Activated CD4-positive, alpha-beta memory T cell treated with anti-CD3 and anti-CD28 coated beads for 36 hours (primary cell): ENCODE data around the gene MCCD1. TPM values are rescaled to one million over a fixed set of nuclear protein-coding genes. Genes with fewer than 3 reads are reported as not detected.

ENCODE experiments used
- CTCF ChIA-PET: fragments of 350-600 bp; sonication (Branson Sonifier 250); formaldehyde crosslinking; loops from one replicate; lab custom pipeline; 2021; ENCODE audit warnings: antibody characterized with exemption, inconsistent platforms; lab: Charles Lee
- POLR2A ChIA-PET: fragments of 350-600 bp; sonication (Branson Sonifier 250); formaldehyde crosslinking; loops from one replicate; lab custom pipeline; 2021; ENCODE audit warnings: antibody characterized with exemption; lab: Charles Lee
- DNase-seq: peaks from one replicate; pipeline ENCODE4 v3.0.0-alpha.2; 2020
- H3K27ac Mint-ChIP-seq: one replicate; pipeline ENCODE4 v1.8.0; 2021; ENCODE audit warnings: mixed read lengths
- H3K27me3 Mint-ChIP-seq: one replicate; pipeline ENCODE4 v1.8.0; 2021; ENCODE audit warnings: mixed read lengths
- H3K36me3 Mint-ChIP-seq: one replicate; pipeline ENCODE4 v1.8.0; 2021; ENCODE audit warnings: mixed read lengths
- H3K4me1 Mint-ChIP-seq: one replicate; pipeline ENCODE4 v1.8.0; 2021; ENCODE audit warnings: low read depth, mixed read lengths
- H3K4me3 Mint-ChIP-seq: one replicate; pipeline ENCODE4 v1.8.0; 2021; ENCODE audit warnings: mild to moderate bottlenecking, mixed read lengths
- H3K9me3 Mint-ChIP-seq: one replicate; pipeline ENCODE4 v1.8.0; 2021; ENCODE audit warnings: mixed read lengths
- intact Hi-C: fragments of 100-400 bp; cut with micrococcal nuclease; formaldehyde crosslinking; loops from one replicate; pipeline ENCODE4 v1.15.1; 2023
- total RNA-seq, 2 experiments: library from RNA; stranded (reverse); gene quantifications; one replicate each; pipeline ENCODE4 v1.2.3, GENCODE V29; 2021

Gene MCCD1
- total RNA-seq, 2 experiments from 2014 or later: not detected

- CTCF ChIA-PET: interaction anchor here (1.9 to 28.8 kb wide), 3 partner anchors 10 to 21 kb away, joined by 21 to 1658 read pairs (median 740); partner anchors contain the start of genes ATP6V1G2, DDX39B, LST1 and LTB
- H3K4me1 Mint-ChIP-seq: peaks cover 60% of the 10 kb centered on the region
- intact Hi-C loops: loop anchor here (2.0 to 10.0 kb wide), 4 partner anchors 15 to 1281 kb away; partner anchors contain the start of genes GPSM3, PBX2, PSMB9 and TAP1
- peak overlapping the region; percentile 97 for H3K4me3 Mint-ChIP-seq
- H3K9me3 Mint-ChIP-seq: no peaks in the 10 kb centered on the region
- DNase-seq: peak; percentile 20
- POLR2A ChIA-PET: interaction anchor here (0.9 to 18.2 kb wide), 6 partner anchors 2 to 78 kb away, joined by 3 to 259 read pairs (median 174); partner anchors contain the start of genes ATP6V1G2, BAG6, LST1 and LTA
- H3K36me3 Mint-ChIP-seq: peaks cover 51% of the 10 kb centered on the region
- peak overlapping the region; percentile 99 for H3K27ac Mint-ChIP-seq
- peaks cover 2% of the 10 kb centered on the region for H3K27me3 Mint-ChIP-seq
Measured at GRCh38 chr6:31573239-31574105, 44.7 kb downstream of the MCCD1 start.

DNA sequence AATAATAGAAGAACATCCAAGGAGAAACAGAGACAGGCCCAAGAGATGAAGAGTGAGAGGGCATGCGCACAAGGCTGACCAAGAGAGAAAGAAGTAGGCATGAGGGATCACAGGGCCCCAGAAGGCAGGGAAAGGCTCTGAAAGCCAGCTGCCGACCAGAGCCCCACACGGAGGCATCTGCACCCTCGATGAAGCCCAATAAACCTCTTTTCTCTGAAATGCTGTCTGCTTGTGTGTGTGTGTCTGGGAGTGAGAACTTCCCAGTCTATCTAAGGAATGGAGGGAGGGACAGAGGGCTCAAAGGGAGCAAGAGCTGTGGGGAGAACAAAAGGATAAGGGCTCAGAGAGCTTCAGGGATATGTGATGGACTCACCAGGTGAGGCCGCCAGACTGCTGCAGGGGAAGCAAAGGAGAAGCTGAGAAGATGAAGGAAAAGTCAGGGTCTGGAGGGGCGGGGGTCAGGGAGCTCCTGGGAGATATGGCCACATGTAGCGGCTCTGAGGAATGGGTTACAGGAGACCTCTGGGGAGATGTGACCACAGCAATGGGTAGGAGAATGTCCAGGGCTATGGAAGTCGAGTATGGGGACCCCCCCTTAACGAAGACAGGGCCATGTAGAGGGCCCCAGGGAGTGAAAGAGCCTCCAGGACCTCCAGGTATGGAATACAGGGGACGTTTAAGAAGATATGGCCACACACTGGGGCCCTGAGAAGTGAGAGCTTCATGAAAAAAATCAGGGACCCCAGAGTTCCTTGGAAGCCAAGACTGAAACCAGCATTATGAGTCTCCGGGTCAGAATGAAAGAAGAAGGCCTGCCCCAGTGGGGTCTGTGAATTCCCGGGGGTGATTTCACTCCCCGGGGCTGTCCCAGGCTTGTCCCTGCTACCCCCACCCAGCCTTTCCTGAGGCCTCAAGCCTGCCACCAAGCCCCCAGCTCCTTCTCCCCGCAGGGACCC, 45.6 kb downstream of the MCCD1 start:
- H3K4me1 Mint-ChIP-seq: peaks cover 59% of the 10 kb centered on the region
- ChIA-PET CTCF (interaction anchor here (0.7 to 28.8 kb wide), 4 partner anchors 9 to 82 kb away, joined by 4 to 1658 read pairs (median 380); partner anchors contain the start of genes ATP6V1G2, DDX39B, LST1 and LTB), POLR2A (interaction anchor here (0.7 to 18.2 kb wide), 14 partner anchors 3 to 615 kb away, joined by 3 to 259 read pairs (median 12); partner anchors contain the start of genes ATP6V1G2, BAG6, DDX39B and GPANK1)
- H3K4me3 Mint-ChIP-seq: peak overlapping the region; percentile 97
- peak overlapping the region; percentile 99 for H3K27ac Mint-ChIP-seq
- DNase-seq: peak; percentile 78
- H3K27me3 Mint-ChIP-seq: peaks cover 2% of the 10 kb centered on the region
- no peaks in the 10 kb centered on the region for H3K9me3 Mint-ChIP-seq
- intact Hi-C loops: loop anchor here (2.0 to 10.0 kb wide), 5 partner anchors 16 to 1280 kb away; partner anchors contain the start of genes GPSM3, HLA-C, PBX2 and PSMB9
- H3K36me3 Mint-ChIP-seq: peaks cover 58% of the 10 kb centered on the region

GRCh38 chr6:31575335-31575901, 46.7 kb downstream of the MCCD1 start, which contains the start of gene TNF:
Gene TNF, plus strand, starts transcription at chr6:31575565. Its CDS starts 177 bp downstream, at chr6:31575742.
- intact Hi-C loops: loop anchor here (2.0 to 10.0 kb wide), 4 partner anchors 17 to 1279 kb away; partner anchors contain the start of genes GPSM3, HLA-C, PBX2 and PSMB9
- ChIA-PET CTCF (interaction anchor here (0.6 to 28.8 kb wide), 3 partner anchors 17 to 45 kb away, joined by 3 to 1658 read pairs (median 740); partner anchors contain the start of genes ATP6V1G2, DDX39B, LST1 and NCR3), POLR2A (interaction anchor here (0.7 to 18.2 kb wide), 13 partner anchors 4 to 287 kb away, joined by 3 to 259 read pairs (median 16); partner anchors contain the start of genes ATP6V1G2, DDX39B, GPANK1 and LSM2)
- peak within 1 kb of the TSS; percentile 99 for H3K27ac Mint-ChIP-seq
- H3K4me1 Mint-ChIP-seq: peaks cover 54% of the 10 kb centered on the region
- H3K36me3 Mint-ChIP-seq: peaks cover 60% of the 10 kb centered on the region
- H3K4me3 Mint-ChIP-seq: peak within 1 kb of the TSS; percentile 97
- peaks cover 2% of the 10 kb centered on the region for H3K27me3 Mint-ChIP-seq
- no peaks in the 10 kb centered on the region for H3K9me3 Mint-ChIP-seq
- DNase-seq: peak; percentile 93

- Mint-ChIP-seq H3K4me3 (peak overlapping the region; percentile 97), H3K4me1 (peaks cover 49% of the 10 kb centered on the region), H3K36me3 (peaks cover 65% of the 10 kb centered on the region), H3K27ac (peak overlapping the region; percentile 99), H3K27me3 (peaks cover 2% of the 10 kb centered on the region), H3K9me3 (no peaks in the 10 kb centered on the region)
- ChIA-PET POLR2A (interaction anchor here (1.1 to 18.2 kb wide), 9 partner anchors 4 to 237 kb away, joined by 3 to 259 read pairs (median 115); partner anchors contain the start of genes ATP6V1G2, DDX39B, LST1 and LTA), CTCF (interaction anchor here (0.6 to 28.8 kb wide), 5 partner anchors 8 to 44 kb away, joined by 3 to 1658 read pairs (median 7); partner anchors contain the start of genes ATP6V1G2, DDX39B, LST1 and NCR3)
- DNase-seq: no peak
- intact Hi-C loops: loop anchor here (2.0 to 10.0 kb wide), 4 partner anchors 17 to 1279 kb away; partner anchors contain the start of genes GPSM3, HLA-C, PBX2 and PSMB9
Measured at GRCh38 chr6:31575952-31576685, 47.4 kb downstream of the MCCD1 start.

DNA sequence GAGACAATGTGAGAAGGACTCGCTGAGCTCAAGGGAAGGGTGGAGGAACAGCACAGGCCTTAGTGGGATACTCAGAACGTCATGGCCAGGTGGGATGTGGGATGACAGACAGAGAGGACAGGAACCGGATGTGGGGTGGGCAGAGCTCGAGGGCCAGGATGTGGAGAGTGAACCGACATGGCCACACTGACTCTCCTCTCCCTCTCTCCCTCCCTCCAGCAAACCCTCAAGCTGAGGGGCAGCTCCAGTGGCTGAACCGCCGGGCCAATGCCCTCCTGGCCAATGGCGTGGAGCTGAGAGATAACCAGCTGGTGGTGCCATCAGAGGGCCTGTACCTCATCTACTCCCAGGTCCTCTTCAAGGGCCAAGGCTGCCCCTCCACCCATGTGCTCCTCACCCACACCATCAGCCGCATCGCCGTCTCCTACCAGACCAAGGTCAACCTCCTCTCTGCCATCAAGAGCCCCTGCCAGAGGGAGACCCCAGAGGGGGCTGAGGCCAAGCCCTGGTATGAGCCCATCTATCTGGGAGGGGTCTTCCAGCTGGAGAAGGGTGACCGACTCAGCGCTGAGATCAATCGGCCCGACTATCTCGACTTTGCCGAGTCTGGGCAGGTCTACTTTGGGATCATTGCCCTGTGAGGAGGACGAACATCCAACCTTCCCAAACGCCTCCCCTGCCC, 48.3 kb downstream of the MCCD1 start:
- Mint-ChIP-seq H3K27me3 (peaks cover 2% of the 10 kb centered on the region), H3K9me3 (no peaks in the 10 kb centered on the region), H3K4me1 (peaks cover 41% of the 10 kb centered on the region), H3K4me3 (peak overlapping the region; percentile 97), H3K36me3 (peaks cover 74% of the 10 kb centered on the region), H3K27ac (peak overlapping the region; percentile 99)
- peak; percentile 85 for DNase-seq
- intact Hi-C loops: loop anchor here (5.0 to 10.0 kb wide), 3 partner anchors 305 to 1278 kb away; partner anchors contain the start of genes GPSM3, HLA-C, PBX2 and PSMB9
- ChIA-PET POLR2A (interaction anchor here (0.9 to 18.2 kb wide), 10 partner anchors 5 to 236 kb away, joined by 3 to 259 read pairs (median 74); partner anchors contain the start of genes ATP6V1G2, DDX39B, GPANK1 and LST1), CTCF (interaction anchor here (1.1 to 28.8 kb wide), 4 partner anchors 8 to 24 kb away, joined by 4 to 1658 read pairs (median 374); partner anchors contain the start of genes ATP6V1G2, DDX39B, LST1 and NCR3)

DNA sequence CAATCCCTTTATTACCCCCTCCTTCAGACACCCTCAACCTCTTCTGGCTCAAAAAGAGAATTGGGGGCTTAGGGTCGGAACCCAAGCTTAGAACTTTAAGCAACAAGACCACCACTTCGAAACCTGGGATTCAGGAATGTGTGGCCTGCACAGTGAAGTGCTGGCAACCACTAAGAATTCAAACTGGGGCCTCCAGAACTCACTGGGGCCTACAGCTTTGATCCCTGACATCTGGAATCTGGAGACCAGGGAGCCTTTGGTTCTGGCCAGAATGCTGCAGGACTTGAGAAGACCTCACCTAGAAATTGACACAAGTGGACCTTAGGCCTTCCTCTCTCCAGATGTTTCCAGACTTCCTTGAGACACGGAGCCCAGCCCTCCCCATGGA, 48.8 kb downstream of the MCCD1 start:
- Mint-ChIP-seq H3K4me3 (peak overlapping the region; percentile 97), H3K4me1 (peaks cover 44% of the 10 kb centered on the region), H3K27me3 (peaks cover 2% of the 10 kb centered on the region), H3K36me3 (peaks cover 71% of the 10 kb centered on the region), H3K9me3 (no peaks in the 10 kb centered on the region), H3K27ac (peak overlapping the region; percentile 99)
- peak; percentile 14 for DNase-seq
- ChIA-PET POLR2A (interaction anchor here (0.9 to 18.2 kb wide), 9 partner anchors 5 to 87 kb away, joined by 3 to 259 read pairs (median 115); partner anchors contain the start of genes ATP6V1G2, DDX39B, GPANK1 and LST1), CTCF (interaction anchor here (1.6 to 28.8 kb wide), 3 partner anchors 9 to 25 kb away, joined by 7 to 1658 read pairs (median 740); partner anchors contain the start of genes ATP6V1G2, DDX39B, LST1 and NCR3)
- intact Hi-C loops: loop anchor here (5.0 to 10.0 kb wide), 3 partner anchors 305 to 1277 kb away; partner anchors contain the start of genes GPSM3, HLA-C, PBX2 and PSMB9

- Mint-ChIP-seq H3K9me3 (no peaks in the 10 kb centered on the region), H3K36me3 (peaks cover 65% of the 10 kb centered on the region), H3K27ac (peak overlapping the region; percentile 92), H3K4me1 (peaks cover 47% of the 10 kb centered on the region), H3K4me3 (peak overlapping the region; percentile 97), H3K27me3 (peaks cover 2% of the 10 kb centered on the region)
- POLR2A ChIA-PET: interaction anchor here (1.0 to 18.2 kb wide), 7 partner anchors 5 to 42 kb away, joined by 3 to 259 read pairs (median 125); partner anchors contain the start of genes ATP6V1G2, DDX39B, LST1 and LTA
- CTCF ChIA-PET: interaction anchor here (17.5 to 28.8 kb wide), 2 partner anchors 14 to 26 kb away, joined by 740 to 1658 read pairs; partner anchors contain the start of genes ATP6V1G2, DDX39B, LST1 and NCR3
- DNase-seq: peak; percentile 37
- intact Hi-C loops: loop anchor here (1.0 to 10.0 kb wide), 4 partner anchors 10 to 1276 kb away; partner anchors contain the start of genes GPSM3, HLA-C, PBX2 and PSMB9
Measured at GRCh38 chr6:31578184-31579118, 49.7 kb downstream of the MCCD1 start.

DNA sequence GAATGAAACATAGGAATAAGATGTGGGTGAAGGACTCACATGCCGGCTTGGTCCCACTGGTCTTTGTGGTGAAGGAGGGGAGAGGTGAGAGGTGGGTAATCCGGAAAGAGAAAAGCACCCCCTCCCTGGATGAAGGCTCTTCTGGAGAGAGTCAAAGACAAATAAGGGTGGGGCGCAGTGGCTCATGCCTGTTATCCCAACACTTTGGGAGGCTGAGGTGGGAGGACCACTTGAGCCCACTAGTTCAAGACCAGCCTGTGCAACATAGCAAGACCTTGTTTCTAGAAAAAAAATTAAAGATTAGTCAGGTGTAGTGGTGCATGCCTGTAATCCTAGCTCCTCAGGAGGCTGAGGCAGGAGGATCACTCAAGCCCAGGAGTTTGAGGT, 50.4 kb downstream of the MCCD1 start:
- peaks cover 45% of the 10 kb centered on the region for H3K4me1 Mint-ChIP-seq
- intact Hi-C loops: loop anchor here (1.0 to 10.0 kb wide), 4 partner anchors 11 to 1276 kb away; partner anchors contain the start of genes GPSM3, HLA-C, PBX2 and PSMB9
- peak overlapping the region; percentile 97 for H3K4me3 Mint-ChIP-seq
- H3K36me3 Mint-ChIP-seq: peaks cover 60% of the 10 kb centered on the region
- ChIA-PET POLR2A (interaction anchor here (2.1 to 18.2 kb wide), 6 partner anchors 4 to 38 kb away, joined by 6 to 259 read pairs (median 174); partner anchors contain the start of genes ATP6V1G2, DDX39B, LST1 and LTA), CTCF (interaction anchor here (9.1 to 28.8 kb wide), 3 partner anchors 9 to 27 kb away, joined by 95 to 1658 read pairs (median 740); partner anchors contain the start of genes ATP6V1G2, DDX39B, LST1 and LTA)
- no peaks in the 10 kb centered on the region for H3K9me3 Mint-ChIP-seq
- H3K27me3 Mint-ChIP-seq: peaks cover 2% of the 10 kb centered on the region
- peak overlapping the region; percentile 92 for H3K27ac Mint-ChIP-seq
- DNase-seq: peak; percentile 35
